Measurements from ENCODE around the gene ARG2.
"Not testable (repeated sequence)": the region's sequence is repeated elsewhere in the genome, so short reads cannot be mapped to it uniquely, and the experiment has no call there.

ARG2 gene

GRCh38 chr14:67589204-67589770, 30.4 kb upstream of the ARG2 start:
- no peak for DNase-seq

GRCh38 chr14:67593650-67594049, 26.1 kb upstream of the ARG2 start:
- not testable (repeated sequence) for DNase-seq

DNA sequence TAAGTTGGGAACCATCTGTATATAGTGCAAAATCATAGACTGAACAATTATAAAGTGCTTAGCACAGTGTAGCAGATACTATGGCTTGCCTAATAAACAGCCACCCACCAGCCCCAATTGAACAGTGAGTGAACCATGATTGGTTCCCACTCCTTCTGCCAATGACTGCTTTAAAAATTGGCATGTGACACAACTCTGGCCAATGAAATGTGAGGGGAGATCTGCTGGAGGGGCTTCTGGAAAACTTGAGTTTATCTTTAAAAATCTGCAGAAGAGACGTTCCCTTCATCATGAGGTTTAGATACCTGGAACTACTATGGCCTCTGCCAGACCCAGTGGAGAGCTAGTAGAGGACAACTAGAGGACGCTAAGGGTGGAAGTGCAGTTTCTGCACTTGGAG, 24.3 kb upstream of the ARG2 start:
- DNase-seq: no peak

DNA sequence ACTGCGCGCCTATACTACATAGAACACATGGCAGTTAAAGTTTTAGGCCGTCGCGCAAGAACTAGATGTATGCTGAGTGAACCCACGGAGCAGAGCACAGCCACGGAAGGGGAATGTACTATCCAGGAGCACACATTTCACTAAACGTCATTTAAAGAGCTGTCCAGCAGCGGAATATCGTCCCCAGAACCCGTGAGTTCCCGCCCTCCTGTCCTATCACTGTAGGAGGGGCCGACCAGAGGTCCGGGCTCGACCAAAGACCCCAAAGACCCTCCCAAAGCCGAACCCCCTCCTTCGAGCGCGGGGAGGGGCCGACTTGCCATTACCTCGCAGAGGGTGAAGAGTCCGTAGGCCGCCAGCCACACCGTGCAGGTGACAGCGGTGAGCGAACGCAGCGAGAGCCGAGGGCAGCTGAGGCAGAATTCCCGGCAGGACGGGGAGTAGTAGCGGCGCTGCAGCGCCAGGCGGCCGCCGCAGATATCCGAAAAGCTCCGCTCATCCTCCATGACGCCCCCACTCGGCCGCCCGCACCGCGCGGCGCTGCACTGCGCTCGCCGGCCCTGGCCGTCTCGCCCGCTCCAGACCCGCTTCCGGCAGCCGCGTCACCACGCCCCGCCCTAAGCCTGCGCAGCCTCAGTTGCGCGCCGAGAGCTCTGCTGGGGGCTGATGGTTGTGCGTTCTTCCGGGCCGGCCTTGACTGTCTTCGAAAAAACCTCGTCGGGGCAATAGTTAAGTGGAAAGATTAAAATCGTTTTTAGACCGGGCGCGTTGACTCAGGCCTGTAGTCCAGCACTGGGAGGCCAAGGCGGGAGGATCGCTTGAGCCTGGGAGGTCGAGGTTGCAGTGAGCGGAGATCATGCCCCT, 19.8 kb upstream of the ARG2 start, which contains the start of gene PIGH:
PIGH (minus strand) TSS at position 571 of the 864 bp plus-strand sequence; CDS start at position 506, 65 bp downstream.
- DNase-seq: peak; percentile 63

- DNase-seq: not testable (repeated sequence)
Measured at GRCh38 chr14:67600562-67600974, 19.2 kb upstream of the ARG2 start.

DNA sequence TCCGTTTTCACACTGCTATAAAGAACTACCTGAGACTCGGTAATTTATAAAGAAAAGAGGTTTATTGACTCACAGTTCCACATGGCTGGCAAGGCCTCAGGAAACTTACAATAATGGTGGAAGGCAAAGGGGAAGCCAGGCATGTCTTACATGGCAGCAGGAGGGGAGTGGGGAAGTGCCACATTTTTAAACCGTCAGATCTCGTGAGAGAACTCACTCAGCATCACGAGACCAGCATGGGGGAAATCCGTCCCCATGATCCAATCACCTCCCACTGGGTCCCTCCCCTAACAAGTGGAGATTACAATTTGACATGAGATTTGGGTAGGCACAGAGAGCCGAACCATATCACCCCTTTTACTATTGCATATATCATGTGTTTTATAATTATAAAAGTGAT, 17.6 kb upstream of the ARG2 start:
- no peak for DNase-seq

DNA sequence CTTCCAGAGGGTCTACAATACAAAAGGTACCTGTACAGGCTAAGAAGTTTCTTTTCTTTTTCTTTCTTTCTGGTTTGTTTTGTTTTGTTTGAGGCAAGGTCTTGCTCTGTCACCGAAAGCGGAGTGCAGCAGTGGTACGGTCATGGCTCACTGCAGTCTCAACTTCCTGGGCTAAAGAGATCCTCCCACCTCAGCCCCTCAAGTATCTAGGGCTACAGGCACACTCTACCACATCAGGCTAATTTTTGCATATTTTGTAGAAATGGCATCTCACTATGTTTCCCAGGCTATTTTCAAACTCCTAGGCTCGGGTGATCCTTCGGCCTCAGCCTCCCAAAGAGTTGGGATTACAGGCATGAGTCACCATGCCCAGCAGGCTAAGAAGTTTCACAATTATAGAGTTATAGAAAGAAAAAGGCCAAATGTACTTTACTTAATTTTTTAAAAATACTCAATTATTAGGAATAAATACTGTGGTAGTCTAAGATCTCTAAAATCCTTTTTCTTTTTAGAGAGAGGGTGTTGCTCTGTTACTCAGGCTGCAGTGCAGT, 16.6 kb upstream of the ARG2 start:
- DNase-seq: no peak

DNA sequence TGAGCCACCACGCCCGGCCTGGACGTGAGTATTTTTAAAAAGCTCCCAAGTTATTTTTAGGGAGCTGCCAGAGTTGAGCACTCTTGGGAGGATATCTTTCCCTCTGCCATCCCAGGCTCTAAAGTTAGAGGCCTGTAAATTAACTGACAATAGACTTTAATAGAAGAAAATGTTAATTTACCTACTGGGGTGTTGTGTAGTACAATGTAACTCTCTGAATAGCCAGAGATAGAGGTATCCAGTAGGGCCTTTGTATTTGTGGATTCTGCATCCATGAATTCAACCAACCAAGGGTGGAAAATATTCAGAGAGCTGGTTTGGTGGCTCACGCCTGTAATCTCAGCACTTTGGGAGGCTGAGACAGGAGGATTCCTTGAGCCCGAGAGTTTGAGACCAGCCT, 12.1 kb upstream of the ARG2 start:
- DNase-seq: no peak

GRCh38 chr14:67609642-67610310, 9.9 kb upstream of the ARG2 start:
- DNase-seq: no peak

GRCh38 chr14:67610491-67610890, 9.2 kb upstream of the ARG2 start:
- no peak for DNase-seq

DNA sequence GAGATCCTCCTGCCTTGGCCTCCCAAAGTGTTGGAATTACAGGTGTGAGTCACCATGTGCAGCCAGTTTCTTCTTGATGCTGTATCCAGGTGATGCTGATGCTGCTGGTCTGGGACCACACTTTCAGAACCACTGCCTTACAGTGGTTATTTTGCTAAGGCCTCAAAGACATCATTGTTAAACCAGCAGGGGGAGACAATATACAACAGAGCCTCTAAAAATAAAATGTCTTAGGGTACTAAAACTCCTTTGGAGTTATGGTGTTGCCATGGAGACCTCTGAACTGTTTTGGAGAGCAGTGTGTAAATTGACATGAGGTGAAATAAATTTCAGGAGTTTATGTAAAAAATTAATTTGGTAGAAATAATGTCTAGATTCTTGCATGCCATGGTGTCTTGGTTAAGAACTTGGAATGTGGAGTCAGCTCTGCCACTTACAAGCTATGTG, 1.1 kb upstream of the ARG2 start:
- DNase-seq: no peak

- DNase-seq: no peak
Measured at GRCh38 chr14:67620217-67620785, 581 bp downstream of the ARG2 start.

- no peak for DNase-seq
Measured at GRCh38 chr14:67622675-67623074, 3.0 kb downstream of the ARG2 start.

DNA sequence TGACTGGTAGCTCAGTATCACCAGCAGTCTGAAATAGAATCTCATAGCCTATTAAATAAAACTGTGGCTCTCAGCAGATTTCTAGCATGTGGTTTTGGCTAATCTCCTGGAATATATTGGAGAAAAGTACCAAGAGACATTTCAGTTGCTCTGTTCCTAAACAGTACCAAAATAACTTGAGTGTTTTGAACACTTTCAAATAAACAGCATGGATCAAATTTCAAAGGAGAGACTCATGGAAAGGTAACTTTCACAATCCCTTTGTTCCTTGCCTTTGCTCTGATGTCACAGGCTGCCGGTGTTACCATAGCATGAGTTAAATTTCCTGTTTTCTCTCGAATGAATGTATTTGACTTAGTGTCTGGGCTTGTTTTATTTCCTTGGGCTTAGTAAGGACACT, 3.4 kb downstream of the ARG2 start:
- DNase-seq: no peak

DNA sequence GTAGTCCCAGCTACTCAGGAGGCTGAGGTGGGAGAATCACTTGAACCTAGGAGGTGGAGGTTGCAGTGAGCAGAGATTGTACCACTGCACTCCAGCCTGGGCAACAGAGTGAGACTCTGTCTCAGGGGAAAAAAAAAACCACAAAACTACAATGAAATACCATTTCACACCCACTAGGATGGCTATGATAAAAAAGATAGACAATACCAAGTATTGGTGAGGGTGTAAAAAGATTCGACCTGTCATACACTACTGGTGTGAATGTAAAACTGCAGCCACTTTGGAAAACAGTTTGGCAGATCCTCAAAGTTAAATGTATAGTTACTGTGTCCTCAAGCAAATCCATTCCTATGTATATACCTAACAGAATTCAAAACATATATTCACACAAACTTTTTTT, 6.4 kb downstream of the ARG2 start:
- DNase-seq: not testable (repeated sequence)

GRCh38 chr14:67627519-67627918, 7.8 kb downstream of the ARG2 start:
- DNase-seq: no peak

- DNase-seq: no peak
Measured at GRCh38 chr14:67630186-67630585, 10.5 kb downstream of the ARG2 start.

GRCh38 chr14:67630938-67631337, 11.2 kb downstream of the ARG2 start:
- DNase-seq: no peak

DNA sequence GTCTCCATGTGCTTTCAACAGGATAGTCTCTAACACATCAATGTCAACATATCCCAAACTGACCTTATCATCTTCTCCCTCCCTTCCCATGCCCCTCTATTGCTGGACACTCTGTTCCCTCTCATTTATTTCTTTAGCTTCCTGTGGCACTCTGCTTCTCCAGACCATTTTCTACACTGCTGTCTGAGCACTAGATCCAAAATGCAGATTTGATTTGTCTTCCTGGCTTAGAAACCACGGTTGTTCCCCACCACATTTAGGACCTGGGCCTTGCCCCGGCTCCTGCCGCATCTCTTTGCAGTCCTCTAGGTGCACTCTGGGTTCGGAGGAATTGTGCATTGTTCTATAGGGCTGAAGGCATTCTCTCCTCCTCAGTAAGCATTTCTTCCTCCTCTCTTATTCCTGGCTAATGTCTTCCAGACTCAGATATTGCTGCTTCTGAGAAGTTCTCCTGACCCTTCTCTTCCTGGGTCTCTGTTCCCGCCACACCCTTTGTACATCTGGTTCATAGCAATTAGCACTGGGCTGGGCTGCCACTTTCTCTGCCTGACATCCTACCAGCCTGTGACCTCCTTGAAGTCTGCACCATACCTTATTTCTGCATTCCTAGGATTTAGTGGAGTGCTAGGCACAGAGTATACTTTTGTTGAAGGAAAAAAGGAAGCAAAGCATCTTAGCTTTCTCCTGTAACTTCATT, 13.9 kb downstream of the ARG2 start:
- DNase-seq: no peak

DNA sequence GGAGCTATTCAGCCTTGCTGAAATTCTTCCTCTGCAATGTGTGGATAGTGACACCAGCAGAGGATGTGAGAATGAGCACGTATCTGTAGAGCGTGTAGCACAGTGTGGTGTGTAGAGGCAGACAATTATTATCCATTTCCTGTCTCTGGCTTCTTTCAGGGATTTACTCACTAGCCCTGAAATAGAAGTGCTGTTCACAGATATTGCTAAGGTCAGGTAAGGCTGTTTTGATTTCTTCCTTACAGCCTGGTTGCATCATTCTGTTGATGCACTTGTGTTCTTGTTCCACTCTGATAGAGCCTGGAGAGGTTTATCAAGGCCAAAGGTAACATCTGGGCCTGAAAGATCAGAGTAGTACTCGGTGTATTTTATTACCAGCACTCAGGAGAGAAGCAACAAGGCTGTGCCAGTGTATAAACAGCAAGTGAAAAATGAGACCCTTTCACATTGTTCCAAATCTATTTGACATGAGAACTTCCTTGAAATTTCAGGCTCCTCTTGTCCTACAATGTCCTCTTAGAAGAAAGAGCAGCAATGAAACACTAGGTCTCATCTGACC, 16.7 kb downstream of the ARG2 start:
- no peak for DNase-seq

DNA sequence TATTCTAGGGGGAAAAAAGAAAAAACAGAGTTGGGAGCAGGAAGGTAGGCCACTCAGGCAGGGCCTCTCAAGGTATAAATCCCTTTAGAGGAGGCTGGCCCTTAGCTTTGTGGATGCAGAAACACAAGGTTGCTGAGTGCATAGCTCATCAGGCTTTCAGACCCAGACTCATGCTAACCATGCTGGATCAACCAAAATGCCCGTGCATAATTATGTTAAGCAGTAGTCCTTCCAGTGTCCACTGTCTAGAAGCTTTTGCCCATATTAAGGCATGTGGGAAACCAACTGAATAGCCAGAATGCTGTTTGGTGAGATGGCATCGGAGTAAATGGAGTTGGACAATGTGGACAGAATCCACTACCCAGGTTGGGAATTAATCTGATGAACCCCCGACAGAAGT, 18.9 kb downstream of the ARG2 start:
- no peak for DNase-seq

GRCh38 chr14:67641480-67641879, 21.8 kb downstream of the ARG2 start:
- no peak for DNase-seq

Data from GOT3 (cell line).